GM23338 (cell line): ENCODE data around the gene ARFGEF2. TPM values are rescaled to one million over a fixed set of nuclear protein-coding genes. Genes with fewer than 3 reads are reported as not detected.

Source experiments
- ATAC-seq: fragments of 200-7000 bp; cut with Tn5 transposase; 3 replicates; pipeline ENCODE4 v1.9.1; 2020
- DNase-seq: peaks from one replicate; pipeline ENCODE4 v3.0.0-alpha.2; 2015; ENCODE audit warnings: low spot score
- H2AFZ ChIP-seq: fragments of 200-600 bp; sonication (generic); 2 replicates; pipeline ENCODE4 v1.8.0; 2016; ENCODE audit warnings: antibody characterized with exemption, mild to moderate bottlenecking, moderate library complexity
- H3F3A ChIP-seq: fragments of 200-600 bp; sonication (generic); replicated peaks from 2 replicates; pipeline ENCODE4 v1.8.0; 2017; ENCODE audit warnings: antibody characterized with exemption, mixed run types, low read depth
- H3K27ac ChIP-seq: fragments of 200-600 bp; sonication (generic); 2 replicates; pipeline ENCODE4 v1.6.1; 2016; ENCODE audit warnings: low read depth
- H3K27me3 ChIP-seq: fragments of 200-600 bp; sonication (generic); 2 replicates; pipeline ENCODE4 v1.8.0; 2016; ENCODE audit warnings: mild to moderate bottlenecking, mixed run types, moderate library complexity; ENCODE audit not compliant: insufficient read depth
- H3K36me3 ChIP-seq: fragments of 200-600 bp; sonication (generic); 2 replicates; pipeline ENCODE4 v1.8.0; 2016; ENCODE audit warnings: mild to moderate bottlenecking; ENCODE audit not compliant: insufficient read depth
- H3K4me1 ChIP-seq: fragments of 200-600 bp; sonication (generic); 2 replicates; pipeline ENCODE4 v1.8.0; 2016; ENCODE audit warnings: mild to moderate bottlenecking, moderate library complexity; ENCODE audit not compliant: insufficient read depth
- H3K4me2 ChIP-seq: fragments of 200-600 bp; sonication (generic); 2 replicates; pipeline ENCODE4 v1.7.1; 2017; ENCODE audit warnings: mixed run types
- H3K4me3 ChIP-seq: fragments of 200-600 bp; sonication (generic); 2 replicates; pipeline ENCODE4 v1.6.1; 2016; ENCODE audit warnings: mixed run types
- H3K79me2 ChIP-seq: fragments of 200-600 bp; sonication (generic); replicated peaks from 2 replicates; pipeline ENCODE4 v1.8.0; 2017; ENCODE audit warnings: mild to moderate bottlenecking; ENCODE audit not compliant: insufficient read depth
- H3K9me2 ChIP-seq: fragments of 200-600 bp; sonication (generic); 2 replicates; pipeline ENCODE4 v1.8.0; 2017; ENCODE audit not compliant: insufficient read depth
- H4K20me1 ChIP-seq: fragments of 200-600 bp; sonication (generic); replicated peaks from 2 replicates; pipeline ENCODE4 v1.8.0; 2017; ENCODE audit warnings: mild to moderate bottlenecking; ENCODE audit not compliant: insufficient read depth
- H3K27ac Mint-ChIP-seq: 2 replicates; pipeline ENCODE4 v1.8.0; 2020; ENCODE audit warnings: inconsistent platforms, mild to moderate bottlenecking, moderate library complexity, mixed read lengths
- H3K27me3 Mint-ChIP-seq: 3 replicates; pipeline ENCODE4 v1.8.0; 2022; ENCODE audit warnings: low read depth, mild to moderate bottlenecking, moderate library complexity, mixed read lengths, inconsistent platforms; ENCODE audit not compliant: insufficient read depth, poor library complexity
- H3K36me3 Mint-ChIP-seq: 3 replicates; pipeline ENCODE4 v1.8.0; 2021; ENCODE audit warnings: low read depth, mild to moderate bottlenecking, inconsistent platforms, moderate library complexity, mixed read lengths
- H3K4me1 Mint-ChIP-seq: 3 replicates; pipeline ENCODE4 v1.8.0; 2020; ENCODE audit warnings: mild to moderate bottlenecking, inconsistent platforms, mixed read lengths
- H3K4me3 Mint-ChIP-seq: 3 replicates; pipeline ENCODE4 v1.8.0; 2021; ENCODE audit warnings: moderate library complexity, mild to moderate bottlenecking, inconsistent platforms, mixed read lengths
- H3K9me3 Mint-ChIP-seq: 3 replicates; pipeline ENCODE4 v1.8.0; 2020; ENCODE audit warnings: moderate library complexity, mild to moderate bottlenecking, inconsistent platforms, mixed read lengths
- CREB1 ChIP-seq: fragments of 250-450 bp; sonication (Bioruptor Pico); IDR thresholded peaks from 2 replicates; pipeline ENCODE4 v1.5.0; 2020; ENCODE audit warnings: low read depth, mild to moderate bottlenecking, moderate library complexity
- EZH2 ChIP-seq: fragments of 200-600 bp; sonication (generic); IDR thresholded peaks from one replicate; pipeline ENCODE4 v1.8.0; 2017; ENCODE audit warnings: antibody characterized with exemption, mild to moderate bottlenecking, low read depth; ENCODE audit not compliant: unreplicated experiment
- EZH2phosphoT487 ChIP-seq: fragments of 200-600 bp; sonication (generic); IDR thresholded peaks from one replicate; pipeline ENCODE4 v1.8.1; 2018; ENCODE audit warnings: antibody characterized with exemption; ENCODE audit not compliant: unreplicated experiment
- JUNB ChIP-seq: IDR thresholded peaks from one replicate; pipeline ENCODE4 v1.6.1; 2016; ENCODE audit warnings: antibody characterized with exemption; ENCODE audit not compliant: unreplicated experiment
- NANOG ChIP-seq: IDR thresholded peaks from 2 replicates; pipeline ENCODE4 v1.6.1; 2016; ENCODE audit warnings: antibody characterized with exemption, borderline replicate concordance
- POLR2AphosphoS5 ChIP-seq: IDR thresholded peaks from 2 replicates; pipeline ENCODE4 v1.6.1; 2016; ENCODE audit warnings: antibody characterized with exemption, low read depth
- STAT1 ChIP-seq: IDR thresholded peaks from one replicate; pipeline ENCODE4 v1.6.1; 2016; ENCODE audit warnings: antibody characterized with exemption; ENCODE audit not compliant: unreplicated experiment
- ZNF114 ChIP-seq: fragments of 250-450 bp; sonication (Bioruptor Pico); IDR thresholded peaks from 2 replicates; pipeline ENCODE4 v1.5.0; 2020; ENCODE audit warnings: mild to moderate bottlenecking, moderate library complexity
- ZNF331 ChIP-seq: fragments of 250-450 bp; sonication (Bioruptor Pico); IDR thresholded peaks from 2 replicates; pipeline ENCODE4 v1.5.0; 2020; ENCODE audit warnings: low read depth, mild to moderate bottlenecking, moderate library complexity
- polyA plus RNA-seq: library from polyadenylated mRNA; unstranded; fragments of >200 nt; fragmentation: Nextera tagmentation; extraction: Ambion mirVana; gene quantifications from 2 replicates; pipeline ENCODE4 v1.2.1, GENCODE V29; 2016
- total RNA-seq: library from RNA; depleted of rRNA; stranded (reverse); fragments of >200 nt; shearing (Covaris generic); gene quantifications from 2 replicates; pipeline ENCODE4 v1.2.3, GENCODE V29; 2014
- TF ChIP-seq, protein P1 (sequence below): fragments of 250-450 bp; sonication (Bioruptor Pico); IDR thresholded peaks from 2 replicates; pipeline ENCODE4 v1.5.0; 2020; ENCODE audit warnings: mild to moderate bottlenecking, moderate library complexity
- TF ChIP-seq, protein P2 (sequence below): IDR thresholded peaks from one replicate; pipeline ENCODE4 v1.6.1; 2018; ENCODE audit warnings: antibody characterized with exemption; ENCODE audit not compliant: unreplicated experiment
- TF ChIP-seq, protein P3 (sequence below): IDR thresholded peaks from 2 replicates; pipeline ENCODE4 v1.6.1; 2016; ENCODE audit warnings: antibody characterized with exemption
- TF ChIP-seq, protein P4 (sequence below), 2 experiments: fragments of 200-600 bp in 1 of 2; sonication (generic) in 1 of 2; conservative IDR thresholded peaks; 2 replicates each; pipeline versions ENCODE4 v1.5.1 to v1.6.1; 2016 to 2017; ENCODE audit warnings: antibody characterized with exemption in 2 of 2, low read depth in 2 of 2, mild to moderate bottlenecking in 2 of 2, moderate library complexity in 1 of 2

Gene ARFGEF2
- total and polyA plus RNA-seq, 2 experiments from 2014 or later: 7.2 to 25.5 TPM

DNA sequence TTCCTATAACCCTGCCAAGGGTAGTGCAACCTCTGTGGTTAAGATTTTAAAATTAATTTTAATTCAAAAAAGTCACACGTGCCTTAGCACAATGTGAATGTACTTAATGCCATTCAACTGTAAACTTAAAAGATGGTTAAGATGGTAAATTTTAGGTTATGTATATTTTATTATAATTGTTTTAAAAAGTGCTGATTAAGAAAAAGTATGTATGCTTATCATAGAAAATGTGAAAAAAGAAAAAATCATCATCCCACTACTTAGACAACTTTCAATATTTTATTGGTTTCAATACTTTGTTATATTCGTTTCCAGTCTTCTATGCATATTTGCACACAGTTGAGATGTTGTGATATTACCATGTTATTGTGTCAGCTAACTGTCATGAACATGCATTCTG is 18.7 kb downstream of the ARFGEF2 start (continued):
- TF ChIP-seq EZH2phosphoT487 (no peak), CREB1 (no peak), ZNF331 (CRISPR knock-in tag) (no peak), STAT1 (no peak)

DNA sequence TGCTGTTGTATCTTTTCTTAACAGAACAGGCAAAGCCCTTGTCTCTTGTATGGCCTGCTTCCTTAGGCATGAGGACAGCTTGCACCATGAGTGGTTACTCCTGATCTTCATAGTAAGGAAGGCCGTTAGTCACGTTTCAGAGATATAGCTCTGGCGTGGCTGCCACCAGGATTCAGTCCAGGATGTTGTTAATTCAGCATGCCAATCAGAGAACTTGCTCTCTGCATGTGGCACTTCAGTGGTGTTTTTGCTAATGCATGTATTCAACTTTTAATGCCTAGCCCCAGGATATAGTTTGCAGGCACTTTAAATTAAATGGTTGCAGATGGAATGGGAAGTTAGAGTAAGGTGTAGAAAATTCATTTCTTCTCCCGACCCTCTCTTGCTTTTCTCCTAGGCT is 20.0 kb downstream of the ARFGEF2 start:
- Mint-ChIP-seq H3K27me3 (peaks cover 2% of the 10 kb centered on the region), H3K27ac (no peak overlapping the region), H3K36me3 (peaks cover 13% of the 10 kb centered on the region; the same call in 2 of the 3 replicates), H3K4me3 (no peak overlapping the region), H3K9me3 (peaks cover 10% of the 10 kb centered on the region), H3K4me1 (no peaks in the 10 kb centered on the region; the same call in 2 of the 3 replicates)
- H3F3A ChIP-seq: no peaks in the 10 kb centered on the region
- H3K36me3 ChIP-seq: no peaks in the 10 kb centered on the region
- no peak overlapping the region for H2AFZ ChIP-seq
- H3K4me2 ChIP-seq: no peak overlapping the region
- no peaks in the 10 kb centered on the region for H3K27me3 ChIP-seq
- H3K9me2 ChIP-seq: no peaks in the 10 kb centered on the region
- peaks cover 19% of the 10 kb centered on the region for H4K20me1 ChIP-seq
- H3K4me3 ChIP-seq: no peak overlapping the region
- ATAC-seq: no peak
- no peak overlapping the region for H3K27ac ChIP-seq
- TF ChIP-seq POLR2AphosphoS5 (no peak), ZNF114 (CRISPR knock-in tag) (no peak), EZH2phosphoT487 (no peak), EZH2 (no peak), NANOG (no peak), JUNB (no peak), CREB1 (no peak), ZNF331 (CRISPR knock-in tag) (no peak)
- TF ChIP-seq, protein P1, sequence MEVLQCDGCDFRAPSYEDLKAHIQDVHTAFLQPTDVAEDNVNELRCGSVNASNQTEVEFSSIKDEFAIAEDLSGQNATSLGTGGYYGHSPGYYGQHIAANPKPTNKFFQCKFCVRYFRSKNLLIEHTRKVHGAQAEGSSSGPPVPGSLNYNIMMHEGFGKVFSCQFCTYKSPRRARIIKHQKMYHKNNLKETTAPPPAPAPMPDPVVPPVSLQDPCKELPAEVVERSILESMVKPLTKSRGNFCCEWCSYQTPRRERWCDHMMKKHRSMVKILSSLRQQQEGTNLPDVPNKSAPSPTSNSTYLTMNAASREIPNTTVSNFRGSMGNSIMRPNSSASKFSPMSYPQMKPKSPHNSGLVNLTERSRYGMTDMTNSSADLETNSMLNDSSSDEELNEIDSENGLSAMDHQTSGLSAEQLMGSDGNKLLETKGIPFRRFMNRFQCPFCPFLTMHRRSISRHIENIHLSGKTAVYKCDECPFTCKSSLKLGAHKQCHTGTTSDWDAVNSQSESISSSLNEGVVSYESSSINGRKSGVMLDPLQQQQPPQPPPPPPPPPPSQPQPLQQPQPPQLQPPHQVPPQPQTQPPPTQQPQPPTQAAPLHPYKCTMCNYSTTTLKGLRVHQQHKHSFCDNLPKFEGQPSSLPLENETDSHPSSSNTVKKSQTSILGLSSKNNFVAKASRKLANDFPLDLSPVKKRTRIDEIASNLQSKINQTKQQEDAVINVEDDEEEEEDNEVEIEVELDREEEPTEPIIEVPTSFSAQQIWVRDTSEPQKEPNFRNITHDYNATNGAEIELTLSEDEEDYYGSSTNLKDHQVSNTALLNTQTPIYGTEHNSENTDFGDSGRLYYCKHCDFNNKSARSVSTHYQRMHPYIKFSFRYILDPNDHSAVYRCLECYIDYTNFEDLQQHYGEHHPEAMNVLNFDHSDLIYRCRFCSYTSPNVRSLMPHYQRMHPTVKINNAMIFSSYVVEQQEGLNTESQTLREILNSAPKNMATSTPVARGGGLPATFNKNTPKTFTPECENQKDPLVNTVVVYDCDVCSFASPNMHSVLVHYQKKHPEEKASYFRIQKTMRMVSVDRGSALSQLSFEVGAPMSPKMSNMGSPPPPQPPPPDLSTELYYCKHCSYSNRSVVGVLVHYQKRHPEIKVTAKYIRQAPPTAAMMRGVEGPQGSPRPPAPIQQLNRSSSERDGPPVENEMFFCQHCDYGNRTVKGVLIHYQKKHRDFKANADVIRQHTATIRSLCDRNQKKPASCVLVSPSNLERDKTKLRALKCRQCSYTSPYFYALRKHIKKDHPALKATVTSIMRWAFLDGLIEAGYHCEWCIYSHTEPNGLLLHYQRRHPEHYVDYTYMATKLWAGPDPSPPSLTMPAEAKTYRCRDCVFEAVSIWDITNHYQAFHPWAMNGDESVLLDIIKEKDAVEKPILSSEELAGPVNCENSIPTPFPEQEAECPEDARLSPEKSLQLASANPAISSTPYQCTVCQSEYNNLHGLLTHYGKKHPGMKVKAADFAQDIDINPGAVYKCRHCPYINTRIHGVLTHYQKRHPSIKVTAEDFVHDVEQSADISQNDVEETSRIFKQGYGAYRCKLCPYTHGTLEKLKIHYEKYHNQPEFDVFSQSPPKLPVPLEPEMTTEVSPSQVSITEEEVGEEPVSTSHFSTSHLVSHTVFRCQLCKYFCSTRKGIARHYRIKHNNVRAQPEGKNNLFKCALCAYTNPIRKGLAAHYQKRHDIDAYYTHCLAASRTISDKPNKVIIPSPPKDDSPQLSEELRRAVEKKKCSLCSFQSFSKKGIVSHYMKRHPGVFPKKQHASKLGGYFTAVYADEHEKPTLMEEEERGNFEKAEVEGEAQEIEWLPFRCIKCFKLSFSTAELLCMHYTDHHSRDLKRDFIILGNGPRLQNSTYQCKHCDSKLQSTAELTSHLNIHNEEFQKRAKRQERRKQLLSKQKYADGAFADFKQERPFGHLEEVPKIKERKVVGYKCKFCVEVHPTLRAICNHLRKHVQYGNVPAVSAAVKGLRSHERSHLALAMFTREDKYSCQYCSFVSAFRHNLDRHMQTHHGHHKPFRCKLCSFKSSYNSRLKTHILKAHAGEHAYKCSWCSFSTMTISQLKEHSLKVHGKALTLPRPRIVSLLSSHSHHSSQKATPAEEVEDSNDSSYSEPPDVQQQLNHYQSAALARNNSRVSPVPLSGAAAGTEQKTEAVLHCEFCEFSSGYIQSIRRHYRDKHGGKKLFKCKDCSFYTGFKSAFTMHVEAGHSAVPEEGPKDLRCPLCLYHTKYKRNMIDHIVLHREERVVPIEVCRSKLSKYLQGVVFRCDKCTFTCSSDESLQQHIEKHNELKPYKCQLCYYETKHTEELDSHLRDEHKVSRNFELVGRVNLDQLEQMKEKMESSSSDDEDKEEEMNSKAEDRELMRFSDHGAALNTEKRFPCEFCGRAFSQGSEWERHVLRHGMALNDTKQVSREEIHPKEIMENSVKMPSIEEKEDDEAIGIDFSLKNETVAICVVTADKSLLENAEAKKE: no peak
- TF ChIP-seq, protein P2, sequence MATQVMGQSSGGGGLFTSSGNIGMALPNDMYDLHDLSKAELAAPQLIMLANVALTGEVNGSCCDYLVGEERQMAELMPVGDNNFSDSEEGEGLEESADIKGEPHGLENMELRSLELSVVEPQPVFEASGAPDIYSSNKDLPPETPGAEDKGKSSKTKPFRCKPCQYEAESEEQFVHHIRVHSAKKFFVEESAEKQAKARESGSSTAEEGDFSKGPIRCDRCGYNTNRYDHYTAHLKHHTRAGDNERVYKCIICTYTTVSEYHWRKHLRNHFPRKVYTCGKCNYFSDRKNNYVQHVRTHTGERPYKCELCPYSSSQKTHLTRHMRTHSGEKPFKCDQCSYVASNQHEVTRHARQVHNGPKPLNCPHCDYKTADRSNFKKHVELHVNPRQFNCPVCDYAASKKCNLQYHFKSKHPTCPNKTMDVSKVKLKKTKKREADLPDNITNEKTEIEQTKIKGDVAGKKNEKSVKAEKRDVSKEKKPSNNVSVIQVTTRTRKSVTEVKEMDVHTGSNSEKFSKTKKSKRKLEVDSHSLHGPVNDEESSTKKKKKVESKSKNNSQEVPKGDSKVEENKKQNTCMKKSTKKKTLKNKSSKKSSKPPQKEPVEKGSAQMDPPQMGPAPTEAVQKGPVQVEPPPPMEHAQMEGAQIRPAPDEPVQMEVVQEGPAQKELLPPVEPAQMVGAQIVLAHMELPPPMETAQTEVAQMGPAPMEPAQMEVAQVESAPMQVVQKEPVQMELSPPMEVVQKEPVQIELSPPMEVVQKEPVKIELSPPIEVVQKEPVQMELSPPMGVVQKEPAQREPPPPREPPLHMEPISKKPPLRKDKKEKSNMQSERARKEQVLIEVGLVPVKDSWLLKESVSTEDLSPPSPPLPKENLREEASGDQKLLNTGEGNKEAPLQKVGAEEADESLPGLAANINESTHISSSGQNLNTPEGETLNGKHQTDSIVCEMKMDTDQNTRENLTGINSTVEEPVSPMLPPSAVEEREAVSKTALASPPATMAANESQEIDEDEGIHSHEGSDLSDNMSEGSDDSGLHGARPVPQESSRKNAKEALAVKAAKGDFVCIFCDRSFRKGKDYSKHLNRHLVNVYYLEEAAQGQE: no peak
- TF ChIP-seq, protein P3, sequence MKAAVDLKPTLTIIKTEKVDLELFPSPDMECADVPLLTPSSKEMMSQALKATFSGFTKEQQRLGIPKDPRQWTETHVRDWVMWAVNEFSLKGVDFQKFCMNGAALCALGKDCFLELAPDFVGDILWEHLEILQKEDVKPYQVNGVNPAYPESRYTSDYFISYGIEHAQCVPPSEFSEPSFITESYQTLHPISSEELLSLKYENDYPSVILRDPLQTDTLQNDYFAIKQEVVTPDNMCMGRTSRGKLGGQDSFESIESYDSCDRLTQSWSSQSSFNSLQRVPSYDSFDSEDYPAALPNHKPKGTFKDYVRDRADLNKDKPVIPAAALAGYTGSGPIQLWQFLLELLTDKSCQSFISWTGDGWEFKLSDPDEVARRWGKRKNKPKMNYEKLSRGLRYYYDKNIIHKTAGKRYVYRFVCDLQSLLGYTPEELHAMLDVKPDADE: no peak
- TF ChIP-seq, protein P4, sequence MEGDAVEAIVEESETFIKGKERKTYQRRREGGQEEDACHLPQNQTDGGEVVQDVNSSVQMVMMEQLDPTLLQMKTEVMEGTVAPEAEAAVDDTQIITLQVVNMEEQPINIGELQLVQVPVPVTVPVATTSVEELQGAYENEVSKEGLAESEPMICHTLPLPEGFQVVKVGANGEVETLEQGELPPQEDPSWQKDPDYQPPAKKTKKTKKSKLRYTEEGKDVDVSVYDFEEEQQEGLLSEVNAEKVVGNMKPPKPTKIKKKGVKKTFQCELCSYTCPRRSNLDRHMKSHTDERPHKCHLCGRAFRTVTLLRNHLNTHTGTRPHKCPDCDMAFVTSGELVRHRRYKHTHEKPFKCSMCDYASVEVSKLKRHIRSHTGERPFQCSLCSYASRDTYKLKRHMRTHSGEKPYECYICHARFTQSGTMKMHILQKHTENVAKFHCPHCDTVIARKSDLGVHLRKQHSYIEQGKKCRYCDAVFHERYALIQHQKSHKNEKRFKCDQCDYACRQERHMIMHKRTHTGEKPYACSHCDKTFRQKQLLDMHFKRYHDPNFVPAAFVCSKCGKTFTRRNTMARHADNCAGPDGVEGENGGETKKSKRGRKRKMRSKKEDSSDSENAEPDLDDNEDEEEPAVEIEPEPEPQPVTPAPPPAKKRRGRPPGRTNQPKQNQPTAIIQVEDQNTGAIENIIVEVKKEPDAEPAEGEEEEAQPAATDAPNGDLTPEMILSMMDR (conservative IDR thresholded peaks at IDR 0.05; ENCODE audit: low read depth in 2 of 2): no peak
- DNase-seq: no peak
- peaks cover 38% of the 10 kb centered on the region for H3K79me2 ChIP-seq
- no peaks in the 10 kb centered on the region for H3K4me1 ChIP-seq
